IPS DF 6.9 (cell line): ENCODE measurements around the gene TUT1.
A peak's percentile ranks its signal among the peaks of the same experiment; 100 is the strongest.
"Not testable (repeated sequence)": the region's sequence is repeated elsewhere in the genome, so short reads cannot be mapped to it uniquely, and the experiment has no call there.

ENCODE experiments used
- DNase-seq: peaks from one replicate; pipeline ENCODE4 v3.0.0-alpha.2; 2013; ENCODE audit warnings: low read depth, low spot score
- H3K27ac ChIP-seq: one replicate; pipeline ENCODE4 v1.5.1; 2013; ENCODE audit warnings: low read length, control low read depth
- H3K27me3 ChIP-seq: 2 replicates; pipeline ENCODE4 v1.6.1; 2013; ENCODE audit warnings: mild to moderate bottlenecking, low read length; ENCODE audit not compliant: control insufficient read depth, insufficient read depth
- H3K36me3 ChIP-seq: 2 replicates; pipeline ENCODE4 v1.6.1; 2013; ENCODE audit warnings: low read length; ENCODE audit not compliant: control insufficient read depth, insufficient read depth
- H3K4me1 ChIP-seq: 2 replicates; pipeline ENCODE4 v1.6.1; 2013; ENCODE audit warnings: low read length; ENCODE audit not compliant: control insufficient read depth, insufficient read depth
- H3K4me3 ChIP-seq: 2 replicates; pipeline ENCODE4 v1.5.1; 2013; ENCODE audit warnings: mild to moderate bottlenecking, low read length
- H3K9me3 ChIP-seq: 2 replicates; pipeline ENCODE4 v1.6.1; 2013; ENCODE audit warnings: low read length, inconsistent platforms; ENCODE audit not compliant: control insufficient read depth, insufficient read depth
- WGBS: extraction: QIAGEN DNeasy Blood & Tissue Kit; methylation state at CpG from one replicate; pipeline ENCODE4 v1.1.7; 2013; ENCODE audit warnings: mixed read lengths, missing lambda C conversion rate; ENCODE audit not compliant: insufficient read length, insufficient coverage; 5-methylcytosine and 5-hydroxymethylcytosine counted together

Gene TUT1

GRCh38 chr11:62595124-62595523, 3.8 kb upstream of the TUT1 start:
- WGBS: no CpG with 5 or more reads among the region's 8 CpGs
- Histone ChIP-seq H3K9me3 (no peaks in the 10 kb centered on the region), H3K27ac (no peak overlapping the region), H3K4me1 (peaks cover 7% of the 10 kb centered on the region; the same call in 1 of the 2 replicates), H3K4me3 (no peak overlapping the region), H3K36me3 (peaks cover 38% of the 10 kb centered on the region), H3K27me3 (no peaks in the 10 kb centered on the region)
- DNase-seq: no peak

- peaks cover 3% of the 10 kb centered on the region; the same call in 1 of the 2 replicates for H3K4me1 ChIP-seq
- H3K4me3 ChIP-seq: no peak overlapping the region
- no peaks in the 10 kb centered on the region for H3K27me3 ChIP-seq
- H3K27ac ChIP-seq: no peak overlapping the region
- WGBS: no CpG with 5 or more reads among the region's 13 CpGs
- no peak for DNase-seq
- peaks cover 41% of the 10 kb centered on the region for H3K36me3 ChIP-seq
- H3K9me3 ChIP-seq: no peaks in the 10 kb centered on the region
Measured at GRCh38 chr11:62593434-62594044, 2.2 kb upstream of the TUT1 start.

DNA sequence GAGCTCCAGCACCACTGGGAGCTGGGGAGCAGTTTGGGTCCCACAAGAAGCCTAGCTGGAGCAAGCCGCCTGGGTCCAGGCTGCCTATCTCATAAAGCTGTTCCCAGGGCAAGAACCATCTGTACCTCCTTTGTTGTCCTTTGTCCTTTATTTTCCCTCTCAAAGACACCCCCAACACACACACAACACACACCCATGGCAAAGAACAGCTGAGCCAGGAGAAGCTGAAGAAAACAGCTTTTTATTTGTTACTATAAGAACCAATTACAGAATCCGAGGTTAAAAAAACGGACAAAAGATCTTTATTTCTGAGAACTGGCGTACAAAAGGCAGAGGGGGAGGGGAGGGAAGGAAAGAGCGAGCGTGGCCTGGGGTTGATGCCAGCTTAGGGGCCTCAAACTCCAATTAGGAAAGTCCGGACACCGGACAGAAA, 1.7 kb upstream of the TUT1 start:
- H3K4me1 ChIP-seq: peaks cover 3% of the 10 kb centered on the region; the same call in 1 of the 2 replicates
- H3K27me3 ChIP-seq: no peaks in the 10 kb centered on the region
- no CpG with 5 or more reads among the region's 8 CpGs for WGBS
- DNase-seq: no peak
- no peaks in the 10 kb centered on the region for H3K9me3 ChIP-seq
- H3K27ac ChIP-seq: no peak overlapping the region
- H3K4me3 ChIP-seq: no peak overlapping the region
- H3K36me3 ChIP-seq: peaks cover 38% of the 10 kb centered on the region

DNA sequence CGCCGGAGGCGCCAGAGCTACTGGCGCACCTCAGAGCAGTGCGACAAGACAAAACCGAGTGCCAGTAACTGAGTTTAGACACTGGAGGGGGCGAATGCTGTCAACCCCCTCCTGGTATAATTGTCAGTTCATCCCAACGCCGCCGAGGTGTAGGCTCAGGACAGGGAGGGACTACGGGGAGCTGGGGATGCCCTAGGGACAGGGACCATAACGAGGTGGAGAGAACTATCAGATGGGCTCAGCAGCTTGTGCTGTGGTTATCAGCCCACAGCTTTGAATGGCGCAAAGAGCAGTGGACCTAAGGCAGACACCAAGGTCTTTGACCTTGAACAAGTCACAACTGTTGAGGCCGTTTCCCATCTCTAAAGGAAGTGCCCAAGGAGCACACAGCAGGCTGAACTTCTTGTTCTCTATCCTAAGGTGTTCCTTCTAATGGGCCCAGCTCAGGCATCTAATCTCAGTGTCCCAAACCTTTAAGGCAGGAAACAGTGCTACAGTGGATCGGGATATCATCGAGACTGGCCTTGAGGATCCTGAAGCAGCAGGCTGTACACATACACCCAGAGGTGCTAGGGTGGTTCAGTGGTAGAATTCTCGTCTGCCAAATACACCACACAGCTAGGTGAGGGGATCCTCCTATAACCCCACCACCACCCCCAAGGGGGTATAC, 958 bp upstream of the TUT1 start:
- no peak for DNase-seq
- Histone ChIP-seq H3K9me3 (no peaks in the 10 kb centered on the region), H3K27ac (no peak overlapping the region), H3K36me3 (peaks cover 30% of the 10 kb centered on the region), H3K4me1 (peaks cover 3% of the 10 kb centered on the region; the same call in 1 of the 2 replicates), H3K27me3 (no peaks in the 10 kb centered on the region), H3K4me3 (peak overlapping the region; percentile 52; the same call in 1 of the 2 replicates)
- WGBS: no CpG with 5 or more reads among the region's 17 CpGs

GRCh38 chr11:62588966-62589637, 2.2 kb downstream of the TUT1 start:
- Histone ChIP-seq H3K27ac (no peak overlapping the region), H3K36me3 (peaks cover 13% of the 10 kb centered on the region), H3K4me3 (no peak overlapping the region), H3K27me3 (no peaks in the 10 kb centered on the region), H3K9me3 (no peaks in the 10 kb centered on the region), H3K4me1 (peaks cover 3% of the 10 kb centered on the region; the same call in 1 of the 2 replicates)
- DNase-seq: no peak
- no CpG with 5 or more reads among the region's 18 CpGs for WGBS

DNA sequence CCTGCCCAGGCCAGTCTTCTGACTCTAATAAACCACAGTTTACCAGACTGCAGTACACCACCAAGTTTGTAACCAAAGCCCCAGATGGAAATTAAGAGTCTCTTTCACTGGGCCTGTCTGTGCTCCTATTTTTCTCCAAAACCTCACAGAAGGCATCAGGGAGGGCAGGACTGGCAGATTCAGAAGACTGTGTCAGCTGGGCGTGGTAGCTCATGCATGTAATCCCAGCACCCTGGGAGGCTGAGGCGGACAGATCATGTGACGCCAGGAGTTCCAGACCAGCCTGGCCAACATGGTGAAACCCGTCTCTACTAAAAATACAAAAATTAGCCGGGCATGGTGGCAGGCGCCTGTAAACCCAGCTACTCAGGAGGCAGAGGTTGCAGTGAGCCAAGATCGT, 6.0 kb downstream of the TUT1 start:
- not testable (repeated sequence) for H3K9me3 ChIP-seq, H3K27me3 ChIP-seq, H3K27ac ChIP-seq, H3K4me3 ChIP-seq, H3K4me1 ChIP-seq, H3K36me3 ChIP-seq, DNase-seq
- no CpG with 5 or more reads among the region's 7 CpGs for WGBS

GRCh38 chr11:62581735-62582134, 9.6 kb downstream of the TUT1 start:
- not testable (repeated sequence) for DNase-seq, H3K4me3 ChIP-seq, H3K9me3 ChIP-seq, H3K27ac ChIP-seq, H3K4me1 ChIP-seq, H3K27me3 ChIP-seq
- WGBS: no CpG with 5 or more reads among the region's 4 CpGs
- H3K36me3 ChIP-seq: peaks cover 10% of the 10 kb centered on the region; the same call in 1 of the 2 replicates

- Histone ChIP-seq H3K36me3 (peaks cover 16% of the 10 kb centered on the region), H3K27ac (no peak overlapping the region), H3K9me3 (no peaks in the 10 kb centered on the region), H3K4me3 (no peak overlapping the region), H3K4me1 (no peaks in the 10 kb centered on the region), H3K27me3 (no peaks in the 10 kb centered on the region)
- DNase-seq: no peak
- WGBS: no CpG with 5 or more reads among the region's 18 CpGs
Measured at GRCh38 chr11:62580959-62581715, 10.2 kb downstream of the TUT1 start.

GRCh38 chr11:62579252-62579651, 12.1 kb downstream of the TUT1 start:
- Histone ChIP-seq H3K36me3 (peaks cover 19% of the 10 kb centered on the region), H3K4me1 (peaks cover 2% of the 10 kb centered on the region; the same call in 1 of the 2 replicates), H3K27me3 (no peaks in the 10 kb centered on the region), H3K27ac (no peak overlapping the region), H3K4me3 (no peak overlapping the region), H3K9me3 (no peaks in the 10 kb centered on the region)
- no CpG with 5 or more reads among the region's 2 CpGs for WGBS
- no peak for DNase-seq

DNA sequence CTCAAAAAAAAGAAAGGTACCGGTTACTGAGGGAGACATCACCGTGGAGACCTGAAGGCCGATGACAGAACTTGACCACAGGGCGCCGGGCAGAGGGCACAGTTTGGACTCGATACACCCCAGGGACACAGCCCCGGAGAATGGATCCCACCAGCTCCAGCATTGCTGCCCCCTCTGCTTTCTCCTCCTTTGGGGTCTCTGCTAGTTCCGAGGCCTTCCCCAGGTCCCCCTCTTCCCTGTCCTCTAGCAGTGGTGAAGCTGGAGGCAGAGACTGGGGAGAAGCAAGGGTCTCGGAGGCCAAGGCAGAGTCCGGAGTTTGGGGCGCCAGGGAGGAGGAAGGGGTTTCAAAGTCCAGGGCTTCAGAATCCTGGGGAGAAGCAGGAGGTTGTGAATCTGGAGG, 12.8 kb downstream of the TUT1 start:
- Histone ChIP-seq H3K27me3 (no peaks in the 10 kb centered on the region), H3K27ac (no peak overlapping the region), H3K9me3 (no peaks in the 10 kb centered on the region), H3K4me1 (peaks cover 2% of the 10 kb centered on the region; the same call in 1 of the 2 replicates), H3K36me3 (peaks cover 19% of the 10 kb centered on the region), H3K4me3 (no peak overlapping the region)
- DNase-seq: no peak
- WGBS: no CpG with 5 or more reads among the region's 11 CpGs
